ENCODE results near the gene LPP. TPM values are rescaled to one million over a fixed set of nuclear protein-coding genes. Genes with fewer than 3 reads are reported as not detected.

The LPP gene
- total and polyA plus RNA-seq, 10 of the 15 experiments (the other 5 are each of a cell fraction or from before 2014, with no cell fraction given): under 0.01 to 0.62 (median 0.03) TPM

DNA sequence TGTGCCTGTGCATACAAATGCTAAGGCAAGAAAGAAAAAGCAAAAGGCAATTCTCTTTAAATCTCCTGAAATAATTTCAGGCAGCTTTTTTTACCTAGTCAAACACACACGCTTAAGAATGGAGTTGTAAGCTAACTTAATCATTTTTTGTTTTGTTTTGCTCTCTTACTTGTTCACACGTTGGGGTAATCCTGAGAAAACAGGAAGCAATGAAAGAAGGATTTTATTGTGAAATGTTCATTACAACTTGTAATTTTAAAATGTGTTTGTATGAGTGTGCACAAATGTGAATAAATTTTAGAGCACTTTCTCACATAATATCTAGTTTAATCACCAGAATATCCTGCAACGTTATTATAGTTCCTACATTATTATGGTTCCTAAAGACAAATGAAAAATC, 263.8 kb downstream of the LPP start (continued):
- TF ChIP-seq ESRRA (IDR thresholded peaks at IDR 0.05; ENCODE audit: low read length): no peak

DNA sequence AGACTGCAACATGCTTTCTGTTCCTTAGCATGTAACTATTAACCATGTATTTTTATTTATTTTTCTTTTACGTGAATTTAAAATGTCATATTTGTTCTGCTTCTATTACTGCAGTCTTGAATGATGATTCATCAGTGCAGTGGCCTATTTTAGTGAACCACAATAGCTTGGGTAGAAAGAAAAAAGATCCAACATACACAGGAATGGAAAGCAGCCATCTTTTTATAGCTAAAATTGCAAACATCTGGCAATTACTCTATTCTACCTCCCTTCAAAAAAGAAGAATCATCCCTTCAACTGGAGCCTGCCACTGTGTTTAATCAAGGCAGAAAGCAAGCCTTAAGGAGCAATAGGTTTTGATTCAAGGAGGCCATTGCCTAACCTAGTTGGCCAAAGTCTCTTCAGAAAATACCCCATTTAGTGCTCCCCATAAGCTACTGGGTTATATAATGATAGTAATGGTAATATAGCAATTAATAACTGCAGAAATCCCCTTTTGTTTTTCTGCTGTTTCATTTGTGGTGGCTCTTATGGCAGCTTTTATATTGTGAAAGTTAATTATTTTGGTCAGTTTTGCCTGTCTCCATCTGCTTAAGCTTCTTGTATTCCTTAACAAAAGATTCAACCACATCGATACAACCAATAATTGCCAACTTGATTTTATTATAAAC, 267.3 kb downstream of the LPP start:
- Histone ChIP-seq H3K9ac (ENCODE audit: control insufficient read depth, insufficient read depth, low read length) (no peak overlapping the region), H3K36me3 (ENCODE audit: control insufficient read depth in 2 of 2, insufficient read depth in 2 of 2, low read length in 1 of 2) (no peaks in the 10 kb centered on the region), H3K4me2 (ENCODE audit: control insufficient read depth, insufficient read depth) (peak overlapping the region; percentile 47), H2AFZ (ENCODE audit: control insufficient read depth, low read depth, low read length) (no peak overlapping the region), H3K27ac (ENCODE audit: control insufficient read depth, insufficient read depth) (no peak overlapping the region), H3K27me3 (replicated peaks in 1 of 2; ENCODE audit: control insufficient read depth in 2 of 2, insufficient read depth in 2 of 2, low read length in 1 of 2) (no peaks in the 10 kb centered on the region; a peak in 1 of 4 replicates), H3K9me3 (replicated peaks; ENCODE audit: control insufficient read depth, insufficient read depth, low read length) (no peaks in the 10 kb centered on the region; the same call in 2 of the 3 replicates), H3K4me3 (no peak overlapping the region), H4K20me1 (ENCODE audit: control insufficient read depth, insufficient read depth) (no peaks in the 10 kb centered on the region), H3K4me1 (ENCODE audit: control insufficient read depth, insufficient read depth, low read length) (peaks cover 14% of the 10 kb centered on the region), H3K79me2 (ENCODE audit: control insufficient read depth, insufficient read depth, low read length) (no peaks in the 10 kb centered on the region)
- ChIA-PET RAD21 (ENCODE audit: unreplicated experiment) (interaction anchor here (0.8 to 1.4 kb wide), 2 partner anchors 11 to 683 kb away, joined by 3 read pairs; no protein-coding TSS in a partner anchor), CTCF (interaction anchor here (1.8 to 2.0 kb wide), 2 partner anchors 11 to 683 kb away, joined by 5 to 7 read pairs; no protein-coding TSS in a partner anchor), SMC1A (ENCODE audit: uncharacterized antibody, unreplicated experiment) (interaction anchor here (0.8 to 1.8 kb wide), 4 partner anchors 12 to 122 kb away, joined by 3 to 4 read pairs (median 3); no protein-coding TSS in a partner anchor), POLR2A (interaction anchor here (1.4 kb wide), 1 partner anchor 18 kb away, joined by 3 read pairs; no protein-coding TSS in a partner anchor)
- 25% methylated on average over 2 of the region's 2 CpGs for WGBS (ENCODE audit: insufficient coverage, insufficient replicate concordance, low lambda C conversion rate, missing lambda C conversion rate)
- BruUV-seq (replicated peaks): no TSS peak
- ATAC-seq: peak; percentile 70
- in situ Hi-C loops (cut with MboI): no loop called here
- TF ChIP-seq, protein P1, sequence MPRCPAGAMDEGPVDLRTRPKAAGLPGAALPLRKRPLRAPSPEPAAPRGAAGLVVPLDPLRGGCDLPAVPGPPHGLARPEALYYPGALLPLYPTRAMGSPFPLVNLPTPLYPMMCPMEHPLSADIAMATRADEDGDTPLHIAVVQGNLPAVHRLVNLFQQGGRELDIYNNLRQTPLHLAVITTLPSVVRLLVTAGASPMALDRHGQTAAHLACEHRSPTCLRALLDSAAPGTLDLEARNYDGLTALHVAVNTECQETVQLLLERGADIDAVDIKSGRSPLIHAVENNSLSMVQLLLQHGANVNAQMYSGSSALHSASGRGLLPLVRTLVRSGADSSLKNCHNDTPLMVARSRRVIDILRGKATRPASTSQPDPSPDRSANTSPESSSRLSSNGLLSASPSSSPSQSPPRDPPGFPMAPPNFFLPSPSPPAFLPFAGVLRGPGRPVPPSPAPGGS (IDR thresholded peaks at IDR 0.05; ENCODE audit: borderline replicate concordance, insufficient read depth, low read depth, low read length, poor library complexity, severe bottlenecking): no peak
- TF ChIP-seq, protein P2, sequence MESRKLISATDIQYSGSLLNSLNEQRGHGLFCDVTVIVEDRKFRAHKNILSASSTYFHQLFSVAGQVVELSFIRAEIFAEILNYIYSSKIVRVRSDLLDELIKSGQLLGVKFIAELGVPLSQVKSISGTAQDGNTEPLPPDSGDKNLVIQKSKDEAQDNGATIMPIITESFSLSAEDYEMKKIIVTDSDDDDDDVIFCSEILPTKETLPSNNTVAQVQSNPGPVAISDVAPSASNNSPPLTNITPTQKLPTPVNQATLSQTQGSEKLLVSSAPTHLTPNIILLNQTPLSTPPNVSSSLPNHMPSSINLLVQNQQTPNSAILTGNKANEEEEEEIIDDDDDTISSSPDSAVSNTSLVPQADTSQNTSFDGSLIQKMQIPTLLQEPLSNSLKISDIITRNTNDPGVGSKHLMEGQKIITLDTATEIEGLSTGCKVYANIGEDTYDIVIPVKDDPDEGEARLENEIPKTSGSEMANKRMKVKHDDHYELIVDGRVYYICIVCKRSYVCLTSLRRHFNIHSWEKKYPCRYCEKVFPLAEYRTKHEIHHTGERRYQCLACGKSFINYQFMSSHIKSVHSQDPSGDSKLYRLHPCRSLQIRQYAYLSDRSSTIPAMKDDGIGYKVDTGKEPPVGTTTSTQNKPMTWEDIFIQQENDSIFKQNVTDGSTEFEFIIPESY (IDR thresholded peaks at IDR 0.05): no peak
- no peak for TF ChIP-seq POLR2AphosphoS5 (IDR thresholded peaks at IDR 0.05; ENCODE audit: low read length)
- TF ChIP-seq, protein P3, sequence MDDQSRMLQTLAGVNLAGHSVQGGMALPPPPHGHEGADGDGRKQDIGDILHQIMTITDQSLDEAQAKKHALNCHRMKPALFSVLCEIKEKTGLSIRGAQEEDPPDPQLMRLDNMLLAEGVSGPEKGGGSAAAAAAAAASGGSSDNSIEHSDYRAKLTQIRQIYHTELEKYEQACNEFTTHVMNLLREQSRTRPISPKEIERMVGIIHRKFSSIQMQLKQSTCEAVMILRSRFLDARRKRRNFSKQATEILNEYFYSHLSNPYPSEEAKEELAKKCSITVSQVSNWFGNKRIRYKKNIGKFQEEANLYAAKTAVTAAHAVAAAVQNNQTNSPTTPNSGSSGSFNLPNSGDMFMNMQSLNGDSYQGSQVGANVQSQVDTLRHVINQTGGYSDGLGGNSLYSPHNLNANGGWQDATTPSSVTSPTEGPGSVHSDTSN (IDR thresholded peaks at IDR 0.05; ENCODE audit: insufficient replicate concordance, low read depth, low read length): no peak
- TF ChIP-seq WRNIP1 (IDR thresholded peaks at IDR 0.05; ENCODE audit: borderline replicate concordance, low read depth, low read length): no peak
- DNase-seq (ENCODE audit: low read depth, low spot score): no peak
- intact Hi-C loops (cut with micrococcal nuclease; ENCODE audit: unreplicated experiment): no loop called here
- no peak for FAIRE-seq

Data from GM12878 (cell line).